T-helper 17 cell (primary cell): ENCODE results near the gene GRM1. TPM values are rescaled to one million over a fixed set of nuclear protein-coding genes. Genes with fewer than 3 reads are reported as not detected.

Experiments
- ATAC-seq: fragments of 150-1000 bp; cut with Tn5 transposase; 2 replicates; pipeline ENCODE4 v1.10.0; 2021; ENCODE audit warnings: mild to moderate bottlenecking, moderate library complexity
- DNase-seq, 3 donors: peaks; one replicate each; pipeline versions ENCODE4 v3.0.0 to v3.0.0-alpha.2; 2020 to 2021
- H3K9me3 ChIP-seq: one replicate; pipeline ENCODE4 v1.7.0; 2013; ENCODE audit warnings: low read length, mild to moderate bottlenecking; ENCODE audit not compliant: control insufficient read depth, poor library complexity, severe bottlenecking
- H3K27ac Mint-ChIP-seq: one replicate; pipeline ENCODE4 v1.8.0; 2022; ENCODE audit warnings: mild to moderate bottlenecking, moderate library complexity, mixed read lengths
- H3K27me3 Mint-ChIP-seq: one replicate; pipeline ENCODE4 v1.8.0; 2022; ENCODE audit warnings: mixed read lengths
- H3K36me3 Mint-ChIP-seq: one replicate; pipeline ENCODE4 v1.8.0; 2022; ENCODE audit warnings: low read depth, mixed read lengths
- H3K4me1 Mint-ChIP-seq: one replicate; pipeline ENCODE4 v1.8.0; 2022; ENCODE audit warnings: mild to moderate bottlenecking, mixed read lengths
- H3K4me3 Mint-ChIP-seq: one replicate; pipeline ENCODE4 v1.8.0; 2022; ENCODE audit warnings: mild to moderate bottlenecking, moderate library complexity, mixed read lengths
- total RNA-seq, 4 donors: library from RNA in 2 of 4; stranded (reverse) in 2 of 4; gene quantifications; one replicate each; pipeline ENCODE4 v1.2.3 and lab custom pipeline; 2022 to 2026

Gene GRM1
- total RNA-seq, 2 donors from 2014 or later, result not detected

- no peak for ATAC-seq
- Mint-ChIP-seq H3K36me3 (no peaks in the 10 kb centered on the region), H3K27ac (no peak overlapping the region)
Observed at GRCh38 chr6:146419576-146419975, 390.7 kb downstream of the GRM1 start.

GRCh38 chr6:146420255-146420654 is 391.4 kb downstream of the GRM1 start:
- H3K4me3 Mint-ChIP-seq, result no peak overlapping the region
- no peak for ATAC-seq
- no peaks in the 10 kb centered on the region for H3K4me1 Mint-ChIP-seq
- no peaks in the 10 kb centered on the region for H3K9me3 ChIP-seq
- no peak overlapping the region for H3K27ac Mint-ChIP-seq
- no peak for DNase-seq
- H3K36me3 Mint-ChIP-seq, result no peaks in the 10 kb centered on the region
- peaks cover 5% of the 10 kb centered on the region for H3K27me3 Mint-ChIP-seq

More at GRCh38 chr6:146419576-146419975, 390.7 kb downstream of the GRM1 start:
- H3K4me3 Mint-ChIP-seq, result no peak overlapping the region
- H3K27me3 Mint-ChIP-seq, result peaks cover 5% of the 10 kb centered on the region
- no peaks in the 10 kb centered on the region for H3K4me1 Mint-ChIP-seq
- H3K9me3 ChIP-seq, result no peaks in the 10 kb centered on the region
- no peak for DNase-seq

GRCh38 chr6:146422789-146423375 is 394.0 kb downstream of the GRM1 start:
- H3K9me3 ChIP-seq, result no peaks in the 10 kb centered on the region
- no peak overlapping the region for H3K27ac Mint-ChIP-seq
- peaks cover 4% of the 10 kb centered on the region for H3K27me3 Mint-ChIP-seq
- ATAC-seq (no peak), DNase-seq (no peak)
- H3K4me3 Mint-ChIP-seq, result no peak overlapping the region
- H3K36me3 Mint-ChIP-seq, result no peaks in the 10 kb centered on the region
- peaks cover 2% of the 10 kb centered on the region for H3K4me1 Mint-ChIP-seq

- peaks cover 2% of the 10 kb centered on the region for H3K4me1 Mint-ChIP-seq
- peaks cover 4% of the 10 kb centered on the region for H3K27me3 Mint-ChIP-seq
- H3K9me3 ChIP-seq, result no peaks in the 10 kb centered on the region
- DNase-seq (no peak), ATAC-seq (no peak)
- no peaks in the 10 kb centered on the region for H3K36me3 Mint-ChIP-seq
- H3K27ac Mint-ChIP-seq, result no peak overlapping the region
- H3K4me3 Mint-ChIP-seq, result no peak overlapping the region
Observed at GRCh38 chr6:146423452-146423851, 394.6 kb downstream of the GRM1 start.

- no peaks in the 10 kb centered on the region for H3K9me3 ChIP-seq
- ATAC-seq, result no peak
- H3K4me3 Mint-ChIP-seq, result no peak overlapping the region
- H3K27me3 Mint-ChIP-seq, result peaks cover 4% of the 10 kb centered on the region
- no peak overlapping the region for H3K27ac Mint-ChIP-seq
- H3K4me1 Mint-ChIP-seq, result peaks cover 2% of the 10 kb centered on the region
- no peaks in the 10 kb centered on the region for H3K36me3 Mint-ChIP-seq
- DNase-seq, result no peak
Observed at GRCh38 chr6:146426516-146426915, 397.7 kb downstream of the GRM1 start.

- Mint-ChIP-seq H3K27me3 (peaks cover 10% of the 10 kb centered on the region), H3K4me1 (peaks cover 2% of the 10 kb centered on the region), H3K27ac (no peak overlapping the region), H3K36me3 (no peaks in the 10 kb centered on the region), H3K4me3 (no peak overlapping the region)
- H3K9me3 ChIP-seq, result no peaks in the 10 kb centered on the region
- DNase-seq, result no peak
- ATAC-seq, result no peak
Observed at GRCh38 chr6:146429831-146430230, 401.0 kb downstream of the GRM1 start.

- no peak for ATAC-seq
Observed at GRCh38 chr6:146433881-146434731, 405.2 kb downstream of the GRM1 start.

GRCh38 chr6:146434732-146435390 is 406.0 kb downstream of the GRM1 start:
- ATAC-seq, result no peak
- Mint-ChIP-seq H3K36me3 (no peaks in the 10 kb centered on the region), H3K27me3 (peaks cover 29% of the 10 kb centered on the region), H3K4me3 (no peak overlapping the region), H3K27ac (no peak overlapping the region), H3K4me1 (no peaks in the 10 kb centered on the region)
- DNase-seq, result no peak
- H3K9me3 ChIP-seq, result no peaks in the 10 kb centered on the region

More at GRCh38 chr6:146433881-146434731, 405.2 kb downstream of the GRM1 start:
- Mint-ChIP-seq H3K27me3 (peaks cover 25% of the 10 kb centered on the region), H3K4me1 (no peaks in the 10 kb centered on the region), H3K27ac (no peak overlapping the region), H3K36me3 (no peaks in the 10 kb centered on the region), H3K4me3 (no peak overlapping the region)
- DNase-seq, result no peak
- no peaks in the 10 kb centered on the region for H3K9me3 ChIP-seq

- no peak for ATAC-seq
- Mint-ChIP-seq H3K27me3 (peaks cover 20% of the 10 kb centered on the region), H3K27ac (peak overlapping the region; percentile 39), H3K36me3 (no peaks in the 10 kb centered on the region), H3K4me1 (no peaks in the 10 kb centered on the region), H3K4me3 (no peak overlapping the region)
- H3K9me3 ChIP-seq, result no peaks in the 10 kb centered on the region
- no peak for DNase-seq
Observed at GRCh38 chr6:146441907-146442306, 413.0 kb downstream of the GRM1 start.

- ATAC-seq, result no peak
- no peaks in the 10 kb centered on the region for H3K4me1 Mint-ChIP-seq
- no peak for DNase-seq
Observed at GRCh38 chr6:146444189-146444588, 415.3 kb downstream of the GRM1 start.

GRCh38 chr6:146445233-146445632 is 416.4 kb downstream of the GRM1 start:
- no peaks in the 10 kb centered on the region for H3K9me3 ChIP-seq
- no peak for ATAC-seq
- no peaks in the 10 kb centered on the region for H3K36me3 Mint-ChIP-seq
- peaks cover 5% of the 10 kb centered on the region for H3K27me3 Mint-ChIP-seq
- no peak overlapping the region for H3K4me3 Mint-ChIP-seq
- no peaks in the 10 kb centered on the region for H3K4me1 Mint-ChIP-seq
- H3K27ac Mint-ChIP-seq, result no peak overlapping the region
- DNase-seq, result no peak

More at GRCh38 chr6:146444189-146444588, 415.3 kb downstream of the GRM1 start:
- H3K9me3 ChIP-seq, result no peaks in the 10 kb centered on the region
- Mint-ChIP-seq H3K4me3 (no peak overlapping the region), H3K36me3 (no peaks in the 10 kb centered on the region), H3K27me3 (peaks cover 12% of the 10 kb centered on the region), H3K27ac (no peak overlapping the region)

- no peak for DNase-seq
- Mint-ChIP-seq H3K4me3 (no peak overlapping the region), H3K27ac (no peak overlapping the region), H3K27me3 (no peaks in the 10 kb centered on the region), H3K4me1 (no peaks in the 10 kb centered on the region), H3K36me3 (no peaks in the 10 kb centered on the region)
- ATAC-seq, result no peak
- H3K9me3 ChIP-seq, result no peaks in the 10 kb centered on the region
Observed at GRCh38 chr6:146456886-146457285, 428.0 kb downstream of the GRM1 start.

- ATAC-seq, result no peak
- no peaks in the 10 kb centered on the region for H3K36me3 Mint-ChIP-seq
- H3K9me3 ChIP-seq, result no peaks in the 10 kb centered on the region
- no peak overlapping the region for H3K27ac Mint-ChIP-seq
- no peaks in the 10 kb centered on the region for H3K27me3 Mint-ChIP-seq
- no peak overlapping the region for H3K4me3 Mint-ChIP-seq
- no peaks in the 10 kb centered on the region for H3K4me1 Mint-ChIP-seq
- DNase-seq, result no peak
Observed at GRCh38 chr6:146460941-146461340, 432.1 kb downstream of the GRM1 start.
